GM12872 (cell line): ENCODE results near the gene USP34.

Experiments
- TF ChIP-seq, protein P1 (sequence below): IDR thresholded peaks from 3 replicates; pipeline ENCODE4 v1.5.1; 2011; ENCODE audit warnings: low read depth, mild to moderate bottlenecking, low read length, moderate library complexity; ENCODE audit not compliant: insufficient read depth

USP34 gene

DNA sequence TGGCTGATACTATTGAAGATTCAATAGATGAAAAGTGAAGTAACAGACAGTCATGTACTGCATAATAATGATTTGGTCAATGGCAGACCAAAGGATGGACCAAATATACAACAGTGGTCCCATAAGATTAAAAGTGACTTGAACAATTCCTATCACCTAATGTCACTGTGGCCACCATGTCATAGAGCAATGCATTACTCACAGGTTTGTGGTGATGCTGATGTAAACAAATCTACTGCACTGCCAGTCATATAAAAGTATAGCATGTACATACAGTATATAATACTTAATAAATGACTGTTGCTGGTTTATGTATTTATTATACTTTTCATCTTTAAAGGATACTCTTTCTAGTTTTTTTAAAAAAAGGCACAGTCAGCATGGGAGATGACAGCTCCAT is 99.9 kb downstream of the USP34 start:
- TF ChIP-seq, protein P1, sequence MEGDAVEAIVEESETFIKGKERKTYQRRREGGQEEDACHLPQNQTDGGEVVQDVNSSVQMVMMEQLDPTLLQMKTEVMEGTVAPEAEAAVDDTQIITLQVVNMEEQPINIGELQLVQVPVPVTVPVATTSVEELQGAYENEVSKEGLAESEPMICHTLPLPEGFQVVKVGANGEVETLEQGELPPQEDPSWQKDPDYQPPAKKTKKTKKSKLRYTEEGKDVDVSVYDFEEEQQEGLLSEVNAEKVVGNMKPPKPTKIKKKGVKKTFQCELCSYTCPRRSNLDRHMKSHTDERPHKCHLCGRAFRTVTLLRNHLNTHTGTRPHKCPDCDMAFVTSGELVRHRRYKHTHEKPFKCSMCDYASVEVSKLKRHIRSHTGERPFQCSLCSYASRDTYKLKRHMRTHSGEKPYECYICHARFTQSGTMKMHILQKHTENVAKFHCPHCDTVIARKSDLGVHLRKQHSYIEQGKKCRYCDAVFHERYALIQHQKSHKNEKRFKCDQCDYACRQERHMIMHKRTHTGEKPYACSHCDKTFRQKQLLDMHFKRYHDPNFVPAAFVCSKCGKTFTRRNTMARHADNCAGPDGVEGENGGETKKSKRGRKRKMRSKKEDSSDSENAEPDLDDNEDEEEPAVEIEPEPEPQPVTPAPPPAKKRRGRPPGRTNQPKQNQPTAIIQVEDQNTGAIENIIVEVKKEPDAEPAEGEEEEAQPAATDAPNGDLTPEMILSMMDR: no peak

DNA sequence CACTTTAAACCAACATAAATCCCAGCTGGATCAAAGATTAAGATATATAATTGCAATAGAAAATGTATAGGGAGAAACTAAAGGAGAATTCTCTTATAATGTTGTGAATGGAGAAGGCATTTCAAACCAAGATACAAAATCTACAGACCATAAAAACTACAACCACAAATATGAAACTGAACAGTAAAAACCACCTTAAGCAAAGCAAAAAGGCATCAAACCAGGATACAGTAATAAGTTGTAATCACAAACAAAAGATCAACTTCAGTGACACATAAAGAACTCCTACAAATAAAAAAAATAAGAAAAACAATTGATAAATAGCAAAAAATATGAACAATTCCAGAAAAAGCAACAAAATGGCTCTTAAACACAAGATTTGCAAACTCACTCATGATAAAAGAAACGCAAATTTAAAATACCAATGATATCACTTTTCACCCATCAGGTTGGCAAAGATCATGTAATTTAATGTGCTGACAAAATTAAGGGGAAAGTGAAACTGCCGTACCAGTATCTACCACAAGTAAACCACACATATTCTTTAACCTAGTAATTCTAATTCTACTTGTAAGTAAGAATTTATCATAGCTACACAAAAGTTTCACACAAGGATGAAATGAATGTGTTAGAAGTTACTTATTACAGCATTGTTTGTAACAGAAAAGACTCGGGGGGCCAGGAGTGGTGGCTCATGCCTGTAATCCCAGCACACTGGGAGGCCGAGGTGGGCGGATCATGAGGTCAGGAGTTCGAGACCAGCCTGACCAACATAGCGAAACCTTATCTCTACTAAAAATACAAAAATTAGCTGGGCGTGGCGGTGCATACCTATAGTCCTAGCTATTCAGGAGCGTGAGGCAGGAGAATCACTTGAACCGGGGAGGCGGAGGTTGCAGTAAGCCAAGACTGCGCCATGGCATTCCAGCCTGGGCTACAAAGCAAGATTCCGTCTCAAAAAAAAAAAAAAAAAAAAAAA is 101.9 kb downstream of the USP34 start:
- TF ChIP-seq, protein P1: no peak

DNA sequence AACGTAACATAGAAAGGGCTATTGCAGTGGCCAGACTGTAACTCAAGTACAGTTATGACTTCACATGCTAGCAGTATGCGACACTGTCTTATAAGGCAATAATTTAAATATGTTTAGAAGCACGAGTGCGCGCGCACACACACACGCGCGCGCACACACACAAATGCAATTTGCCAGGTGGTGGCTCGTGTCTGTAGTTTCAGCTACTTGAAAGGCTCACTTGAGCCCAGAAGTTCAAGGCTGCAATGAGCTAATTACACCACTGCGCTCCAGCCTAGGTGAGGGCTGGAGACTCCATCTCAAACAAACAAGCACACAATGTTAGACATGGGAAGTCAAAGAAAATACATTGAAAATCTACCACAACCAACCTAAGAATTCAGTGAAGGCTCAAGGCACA is 103.7 kb downstream of the USP34 start:
- TF ChIP-seq, protein P1: no peak

DNA sequence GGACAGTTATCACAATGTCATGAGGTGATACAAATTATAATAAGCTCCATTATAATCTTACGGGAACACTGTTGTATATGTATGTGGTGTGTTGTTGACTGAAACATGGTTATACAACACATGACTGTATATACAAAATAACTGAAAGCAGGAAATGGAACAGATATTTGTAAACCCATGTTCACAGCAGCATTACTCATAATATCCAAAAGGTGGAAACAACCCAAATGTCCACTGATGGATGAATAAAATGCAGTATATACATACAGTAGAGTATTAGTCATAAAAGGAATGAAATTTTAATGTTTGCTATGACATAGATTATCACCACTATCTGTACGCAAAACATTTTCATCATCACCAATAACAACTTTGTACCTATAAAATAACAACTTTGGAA is 107.3 kb downstream of the USP34 start:
- TF ChIP-seq, protein P1: no peak

DNA sequence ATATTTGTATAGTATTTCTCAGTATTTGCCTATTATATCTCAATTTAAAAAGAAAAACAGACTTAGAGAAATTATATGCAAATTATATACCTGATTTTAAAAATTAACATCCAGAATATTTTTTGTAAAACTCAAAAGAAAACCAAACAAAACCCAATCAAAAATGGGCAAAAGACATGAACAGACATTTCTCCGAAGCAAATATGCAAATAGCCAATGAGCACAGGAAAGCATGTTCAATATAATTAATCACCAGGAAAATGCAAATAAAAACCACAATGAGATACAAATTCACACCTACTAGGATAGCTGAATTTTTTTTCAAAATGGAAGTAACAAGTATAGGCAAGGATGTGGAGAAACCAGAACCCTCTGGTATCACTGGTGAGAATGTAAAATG is 108.0 kb downstream of the USP34 start:
- TF ChIP-seq, protein P1: no peak

DNA sequence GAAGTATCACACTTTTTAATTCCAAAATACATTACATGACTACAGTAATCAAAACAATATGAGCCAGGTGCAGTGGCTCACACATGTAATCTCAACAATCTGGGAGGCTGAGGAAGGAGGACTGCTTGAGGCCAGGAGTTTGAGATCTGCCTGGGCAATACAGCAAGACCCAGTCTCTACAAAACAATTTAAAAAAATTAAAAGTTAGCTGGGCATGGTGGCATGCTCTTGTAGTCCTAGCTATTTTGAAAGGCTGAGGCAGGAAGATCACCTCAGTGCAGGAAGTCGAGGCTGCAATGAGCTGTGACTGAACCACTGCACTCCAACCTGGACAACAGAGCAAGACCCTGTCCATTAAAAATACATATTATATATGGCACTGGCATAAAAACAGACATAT is 109.8 kb downstream of the USP34 start:
- TF ChIP-seq, protein P1: no peak

DNA sequence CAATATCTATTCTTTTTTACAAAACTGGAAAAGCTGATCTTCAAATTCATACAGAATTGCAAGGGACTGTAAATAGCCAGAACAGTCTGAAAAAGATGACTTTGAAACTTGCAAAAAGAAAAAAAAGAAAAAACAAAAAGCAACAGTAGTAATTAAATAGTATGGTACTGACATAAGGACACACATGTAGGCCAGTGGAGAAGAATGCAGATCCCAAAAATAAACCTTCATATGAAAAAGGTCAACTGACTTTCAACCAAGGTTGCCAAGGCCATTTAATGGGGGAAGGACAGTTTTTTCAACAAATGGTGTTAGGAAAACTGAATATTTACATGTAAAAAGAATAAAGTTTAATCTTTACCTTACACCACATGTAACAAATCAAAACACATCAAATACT is 111.8 kb downstream of the USP34 start:
- TF ChIP-seq, protein P1: no peak
